HG02571 (cell line): ENCODE results near the gene PCYOX1L.

Experiments
- ATAC-seq: cut with Tn5 transposase; IDR thresholded peaks from one replicate; pipeline ENCODE4 v1.9.1; 2021; ENCODE audit warnings: mild to moderate bottlenecking, moderate library complexity; ENCODE audit not compliant: unreplicated experiment

The PCYOX1L gene

DNA sequence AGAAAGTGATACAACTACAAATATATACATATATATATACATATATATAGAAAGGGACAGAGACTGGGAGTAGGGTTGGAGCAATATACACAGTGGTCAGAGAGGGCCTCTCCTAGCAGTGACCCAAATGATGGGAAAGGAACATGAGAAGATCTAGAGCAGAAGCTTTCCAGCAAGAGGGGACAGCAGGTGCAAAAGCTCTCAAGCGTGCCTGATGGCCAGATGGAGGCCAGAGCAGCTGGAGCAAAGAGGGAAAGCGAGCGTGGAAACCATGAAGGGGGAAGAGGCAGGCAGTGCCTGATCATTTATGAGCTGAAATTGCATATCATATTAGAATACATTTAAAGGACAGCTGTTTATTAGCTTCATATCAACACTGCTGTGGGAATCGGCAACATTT lies 20.1 kb upstream of the PCYOX1L start:
- ATAC-seq: no peak

DNA sequence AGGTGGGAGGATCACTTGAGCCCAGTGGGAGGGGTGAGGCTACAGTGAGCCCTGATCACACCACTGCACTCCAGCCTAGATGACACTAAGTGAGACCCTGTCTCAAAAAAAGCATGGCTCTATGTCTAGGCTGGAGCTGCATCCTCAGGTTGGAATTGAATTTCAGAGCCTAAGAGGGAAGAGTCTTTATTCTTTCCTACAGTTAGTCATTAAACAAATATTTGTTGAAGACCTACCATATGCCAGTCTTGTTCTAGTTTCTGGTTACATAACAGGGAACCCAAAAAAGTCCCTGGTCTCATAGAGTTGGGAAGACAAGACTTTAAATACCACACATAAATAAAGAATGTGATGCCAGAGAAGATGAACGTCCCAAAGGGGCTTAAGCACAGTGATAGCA lies 19.5 kb upstream of the PCYOX1L start:
- no peak for ATAC-seq

DNA sequence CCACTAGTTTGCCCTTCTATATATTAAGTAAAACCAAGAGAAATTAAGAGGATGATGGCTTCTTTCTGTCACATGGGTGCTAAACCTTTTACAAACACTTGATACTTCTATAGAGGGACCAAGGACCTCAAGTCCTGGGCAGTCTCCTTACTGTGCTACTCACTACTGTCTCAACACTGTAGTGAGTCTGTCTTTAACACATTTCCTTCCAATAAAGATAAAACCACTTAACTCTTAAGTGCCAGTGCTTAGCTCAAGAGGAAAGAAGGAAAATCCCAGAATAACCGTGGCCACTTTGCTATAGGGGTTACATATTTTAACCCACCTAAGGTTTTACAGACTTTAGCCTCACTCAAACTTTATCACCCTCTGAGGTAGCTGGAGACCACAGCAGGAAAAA lies 16.9 kb upstream of the PCYOX1L start:
- no peak for ATAC-seq

DNA sequence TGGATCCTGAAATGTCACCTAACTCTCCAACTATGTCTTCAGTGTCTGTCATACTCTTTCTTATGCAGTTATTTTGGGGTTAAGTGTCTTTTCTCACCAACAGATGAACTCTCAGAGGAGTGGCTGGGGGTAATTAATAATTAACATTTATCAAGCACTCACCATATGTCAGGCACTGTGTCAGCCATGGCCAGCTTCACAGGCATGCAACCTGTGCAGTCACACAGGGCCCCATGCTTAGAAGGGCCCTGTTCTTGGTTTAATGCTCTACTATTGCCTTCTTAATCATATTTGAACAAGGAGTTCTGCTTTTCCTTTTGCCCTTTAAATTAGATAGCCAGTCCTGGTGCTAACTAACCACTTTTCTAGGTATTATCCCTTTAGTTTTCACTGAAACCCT lies 16.0 kb upstream of the PCYOX1L start:
- ATAC-seq: no peak

DNA sequence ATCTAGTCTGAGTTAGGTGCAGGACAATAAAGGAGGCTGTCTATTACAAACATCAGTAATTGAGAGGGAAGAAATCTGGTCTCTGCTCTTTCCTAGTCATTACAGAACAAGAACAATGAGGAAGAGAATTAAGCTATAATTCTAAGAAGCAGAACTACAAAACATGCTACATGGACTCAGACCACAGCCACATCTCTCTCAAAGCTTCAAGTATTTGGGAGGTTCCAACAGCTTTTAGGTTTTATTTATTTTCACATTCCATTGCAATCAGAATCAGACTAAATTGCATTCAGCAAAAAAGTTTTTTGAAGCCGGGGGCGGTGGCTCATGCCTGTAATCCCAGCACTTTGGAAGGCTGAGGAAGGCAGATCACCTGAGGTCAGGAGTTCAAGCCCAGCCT lies 13.7 kb upstream of the PCYOX1L start:
- no peak for ATAC-seq

DNA sequence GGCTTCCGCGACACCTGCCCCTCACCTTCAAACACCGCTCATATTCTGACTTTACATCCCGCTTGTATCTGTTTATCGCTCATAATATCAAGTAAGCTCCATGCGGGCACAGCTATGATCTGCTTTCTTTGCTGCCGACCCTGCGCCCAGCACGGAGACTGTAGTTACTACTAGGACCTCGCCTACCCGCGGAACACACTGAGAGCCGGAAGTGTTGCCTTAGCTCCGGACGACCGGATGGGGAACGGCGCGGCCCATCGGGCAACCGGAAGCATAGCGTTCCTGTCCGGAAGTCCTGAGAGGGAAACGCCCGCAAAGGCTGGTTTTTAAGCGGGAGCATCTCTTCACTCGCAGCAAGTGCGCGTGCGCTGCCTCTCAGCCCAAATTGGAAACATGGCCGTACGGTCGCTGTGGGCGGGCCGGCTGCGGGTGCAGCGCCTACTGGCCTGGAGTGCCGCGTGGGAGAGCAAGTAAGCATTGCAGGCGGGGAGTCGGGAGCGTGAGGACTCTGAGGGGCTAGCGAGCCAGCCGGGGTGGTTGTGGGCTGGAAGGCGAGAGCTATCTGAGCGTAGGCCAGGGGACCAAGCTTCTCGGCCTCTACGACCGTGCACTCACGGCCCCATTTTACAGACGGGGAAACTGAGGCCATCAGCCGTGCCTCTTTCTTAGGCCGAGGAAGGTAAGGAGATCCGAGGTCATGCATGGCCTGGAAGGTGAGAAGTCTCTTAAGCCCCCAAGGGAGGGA lies 12.5 kb upstream of the PCYOX1L start, which contains the start of gene GRPEL2:
TSS of gene GRPEL2 (plus strand) at position 353 of the 745 bp plus-strand sequence. CDS start at position 394, 41 bp downstream.
- ATAC-seq: peak; percentile 97

DNA sequence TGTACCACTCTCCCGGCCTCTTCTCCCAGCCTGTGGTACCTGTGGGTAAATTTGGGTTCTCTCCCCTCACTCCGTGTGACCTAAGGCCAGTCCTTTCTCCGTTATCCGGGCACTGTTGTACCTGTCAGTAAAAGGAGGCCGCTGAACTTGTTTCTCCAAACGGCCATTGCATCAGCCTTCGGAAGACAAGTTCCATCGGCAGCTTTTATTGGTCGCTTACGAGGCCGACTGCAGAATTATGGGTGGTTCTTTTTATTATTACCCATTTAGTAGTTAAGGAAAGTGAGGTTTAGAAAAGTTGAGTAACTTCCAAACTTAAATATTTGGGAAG lies 12.0 kb upstream of the PCYOX1L start:
- ATAC-seq: peak; percentile 4

DNA sequence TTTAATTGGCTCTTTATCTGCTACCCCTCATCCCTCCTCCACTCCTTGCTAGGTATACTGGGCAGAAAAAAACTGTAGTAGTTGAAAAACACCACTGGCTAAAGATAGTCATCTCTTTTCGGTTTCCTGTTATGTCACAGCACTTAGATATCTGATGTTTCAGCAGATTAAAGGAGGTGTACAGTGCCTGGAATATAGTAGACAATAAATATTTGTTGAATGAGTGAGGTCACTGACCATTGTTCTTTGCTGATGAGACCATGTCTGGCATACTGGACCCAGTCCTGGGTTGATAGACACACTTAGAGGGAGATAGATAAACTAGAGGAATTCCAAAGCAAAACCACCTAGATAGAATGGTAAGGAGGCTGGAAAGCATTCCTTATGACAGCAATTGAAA lies 9.3 kb upstream of the PCYOX1L start:
- ATAC-seq: no peak

DNA sequence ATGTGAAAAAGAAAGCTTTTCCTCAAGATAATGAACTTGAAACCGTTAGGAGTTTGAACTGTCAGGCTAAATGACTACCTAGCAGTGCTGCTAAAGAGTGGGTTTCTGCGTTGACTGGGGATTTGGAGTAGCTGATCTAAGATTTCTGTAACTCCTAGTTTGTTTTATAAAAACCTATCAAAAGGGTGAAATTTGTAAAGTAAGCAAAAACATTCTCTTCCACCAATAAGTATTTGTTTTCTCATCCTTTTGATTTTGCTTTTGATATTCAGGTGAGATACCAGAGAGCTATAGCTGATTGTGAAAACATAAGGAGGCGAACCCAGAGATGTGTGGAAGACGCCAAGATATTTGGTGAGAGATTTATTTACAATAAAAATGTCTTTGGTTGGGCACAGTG lies 8.5 kb upstream of the PCYOX1L start:
- ATAC-seq: no peak

DNA sequence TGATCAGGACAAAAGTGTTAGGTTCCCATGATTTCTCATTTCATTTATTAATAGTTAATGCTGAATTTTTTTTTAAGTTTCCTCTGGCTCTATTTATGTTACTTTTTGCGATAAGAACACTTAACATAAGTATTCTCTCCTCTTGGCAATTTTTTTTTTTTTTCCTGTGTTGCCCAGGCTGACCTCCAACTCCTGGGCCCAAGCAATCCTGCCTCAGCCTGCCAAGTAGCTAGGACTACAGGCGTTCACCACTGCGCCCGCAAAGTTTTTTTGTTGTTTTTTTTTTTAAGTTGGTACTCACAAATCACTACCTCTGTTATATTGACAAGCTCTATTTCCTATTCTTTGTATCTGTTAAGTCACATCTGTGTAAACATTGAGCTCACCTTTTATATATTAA lies 5.7 kb upstream of the PCYOX1L start:
- no peak for ATAC-seq

DNA sequence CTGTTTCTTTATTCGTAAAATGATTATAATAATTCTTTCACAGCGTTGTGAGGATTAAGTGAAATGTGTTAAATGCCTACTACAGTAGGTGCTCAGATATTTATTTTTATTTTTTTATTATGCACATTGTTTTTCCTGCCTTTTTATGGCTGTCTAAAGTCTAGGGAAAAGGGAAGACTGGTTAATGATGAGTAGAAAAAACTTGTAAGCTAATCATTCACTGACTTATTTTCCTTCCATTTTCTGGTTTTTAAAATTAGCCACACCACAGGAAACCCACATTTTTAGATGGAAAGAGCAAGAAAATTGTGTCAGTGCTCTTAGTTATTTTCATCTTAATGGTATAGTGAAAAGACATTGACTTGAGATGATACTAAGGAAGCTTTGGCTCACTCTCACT lies 3.9 kb upstream of the PCYOX1L start:
- ATAC-seq: no peak

DNA sequence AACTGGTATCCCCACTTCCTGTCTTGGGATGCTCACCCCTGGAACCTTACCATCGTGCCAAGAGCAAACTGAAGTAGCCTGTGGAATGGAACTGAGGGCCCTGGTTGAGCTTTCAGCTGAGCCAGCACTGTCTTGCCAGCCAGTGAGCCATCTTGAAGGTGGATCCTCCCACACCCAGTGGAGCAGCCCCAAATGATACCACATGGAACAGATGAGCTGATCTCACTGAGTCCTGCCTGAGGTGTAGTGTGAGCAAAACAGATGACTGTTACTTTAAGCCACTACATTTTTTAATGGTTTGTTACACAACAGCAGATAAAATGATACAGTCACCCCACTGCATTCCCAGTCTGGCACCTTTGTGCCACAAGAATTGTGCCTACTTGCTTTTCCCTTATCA lies 2.2 kb upstream of the PCYOX1L start:
- ATAC-seq: no peak

DNA sequence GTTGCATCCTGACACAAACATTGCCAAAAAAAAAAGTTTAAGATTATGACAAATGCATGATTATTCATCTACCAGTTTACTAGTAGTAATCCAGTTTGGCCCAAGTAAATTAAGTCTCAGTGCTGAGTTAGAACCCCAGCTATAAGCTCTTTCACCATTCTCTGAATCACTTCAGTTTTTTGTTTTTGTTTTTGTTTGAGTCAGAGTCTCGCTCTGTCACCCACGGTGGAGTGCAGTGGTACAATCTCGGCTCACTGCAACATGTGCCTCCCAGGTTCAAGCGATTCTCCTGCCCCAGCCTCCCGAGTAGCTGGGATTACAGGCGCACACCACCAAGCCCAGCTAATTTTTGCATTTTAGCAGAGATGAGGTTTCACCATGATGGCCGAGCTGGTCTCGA lies 1.5 kb upstream of the PCYOX1L start:
- no peak for ATAC-seq

DNA sequence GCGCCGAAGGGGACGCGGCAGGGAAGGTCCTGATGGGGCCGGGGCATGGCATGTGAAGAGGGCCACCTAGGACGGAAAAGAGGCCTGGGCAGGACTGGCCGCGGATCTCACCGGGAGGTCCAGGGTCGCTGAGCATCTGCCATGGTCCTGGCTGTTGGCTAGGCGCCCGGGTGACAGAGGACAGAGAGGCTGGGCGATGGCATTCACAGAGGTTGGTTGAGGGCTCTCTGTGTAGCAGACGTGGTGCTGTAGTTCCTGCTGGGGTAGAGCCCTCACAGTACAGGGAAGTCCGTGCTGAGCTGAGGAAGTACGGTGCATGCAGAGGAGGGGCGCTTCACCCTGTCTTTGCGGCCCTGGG lies 427 bp downstream of the PCYOX1L start:
- ATAC-seq: peak; percentile 8

DNA sequence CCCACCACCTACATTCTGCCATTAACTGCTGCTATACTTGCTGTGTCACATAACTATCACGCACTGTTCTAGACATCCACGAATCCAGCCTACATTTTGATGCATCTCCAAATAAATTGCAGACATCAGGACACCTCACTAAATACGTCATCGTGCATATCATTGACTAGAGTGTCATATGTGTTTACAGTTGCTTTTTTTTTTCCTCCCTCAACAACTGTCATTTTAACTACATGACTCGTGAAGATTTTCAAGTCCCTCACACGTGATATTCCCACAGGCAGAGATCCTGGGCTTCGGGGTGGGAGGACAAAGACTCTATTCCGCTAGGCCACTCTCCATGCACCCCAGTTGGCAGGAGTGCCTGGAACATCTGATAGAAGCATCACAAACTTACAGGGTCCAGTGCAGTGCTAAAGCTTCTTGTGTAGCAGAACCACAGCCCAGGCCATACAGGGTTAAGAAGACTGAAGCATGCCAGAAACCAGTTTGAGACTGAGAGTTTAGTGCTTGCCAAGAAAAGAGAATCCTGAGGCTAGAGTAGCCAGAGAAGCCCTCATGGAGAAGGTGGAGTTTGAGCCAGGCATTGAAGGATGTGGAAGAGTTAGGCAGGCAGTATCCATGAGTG lies 1.1 kb downstream of the PCYOX1L start:
- ATAC-seq: no peak

DNA sequence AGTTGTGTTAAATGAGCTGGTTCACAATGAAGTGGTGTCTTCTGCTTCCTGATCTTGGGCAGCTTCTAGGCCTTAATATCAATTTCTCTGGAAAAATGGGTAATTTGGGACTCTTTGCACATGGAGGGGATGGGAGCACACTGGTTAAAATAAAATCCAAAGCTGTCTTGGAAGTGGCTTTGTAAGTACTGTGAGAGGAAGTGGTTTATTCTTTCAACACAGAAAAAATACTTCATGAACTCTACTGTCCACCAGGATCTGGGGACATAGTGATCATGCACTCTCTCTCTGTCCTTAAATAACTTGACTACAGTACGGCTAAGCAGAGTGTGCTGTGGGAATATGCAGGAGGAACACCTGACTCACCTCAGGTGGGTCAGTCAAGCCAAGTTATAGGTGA lies 2.4 kb downstream of the PCYOX1L start:
- no peak for ATAC-seq

DNA sequence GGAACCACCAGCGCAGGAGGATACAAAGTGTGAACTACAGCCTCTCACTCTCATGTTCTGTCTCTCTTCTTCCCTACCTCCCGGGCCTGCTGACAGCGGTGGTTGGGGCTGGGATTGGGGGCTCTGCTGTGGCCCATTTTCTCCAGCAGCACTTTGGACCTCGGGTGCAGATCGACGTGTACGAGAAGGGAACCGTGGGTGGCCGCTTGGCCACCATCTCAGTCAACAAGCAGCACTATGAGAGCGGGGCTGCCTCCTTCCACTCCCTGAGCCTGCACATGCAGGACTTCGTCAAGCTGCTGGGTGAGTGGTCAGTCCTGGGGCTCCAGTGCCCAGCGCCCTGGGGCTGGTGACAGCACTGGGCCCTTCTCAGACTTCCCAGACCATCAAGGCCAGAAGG lies 4.7 kb downstream of the PCYOX1L start:
- ATAC-seq: no peak

DNA sequence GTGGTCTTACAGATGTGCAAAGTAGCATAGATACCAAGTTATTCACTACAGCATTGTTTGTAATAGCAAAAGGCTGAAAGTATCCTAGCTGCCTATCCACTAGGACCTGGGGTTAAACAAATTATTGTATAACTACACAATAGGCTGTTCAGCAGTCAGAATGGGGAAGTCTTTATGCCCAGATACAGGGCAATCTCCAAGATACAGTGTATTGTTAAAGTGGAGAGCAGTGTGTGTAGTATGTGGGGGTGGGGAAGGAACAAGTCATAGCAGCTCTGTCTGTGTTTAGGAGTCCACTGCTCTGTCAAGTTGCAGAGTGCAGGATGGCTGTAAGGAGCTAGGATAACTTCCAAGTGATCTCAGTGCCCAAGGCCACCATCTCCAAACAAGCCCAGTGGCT lies 5.5 kb downstream of the PCYOX1L start:
- no peak for ATAC-seq

DNA sequence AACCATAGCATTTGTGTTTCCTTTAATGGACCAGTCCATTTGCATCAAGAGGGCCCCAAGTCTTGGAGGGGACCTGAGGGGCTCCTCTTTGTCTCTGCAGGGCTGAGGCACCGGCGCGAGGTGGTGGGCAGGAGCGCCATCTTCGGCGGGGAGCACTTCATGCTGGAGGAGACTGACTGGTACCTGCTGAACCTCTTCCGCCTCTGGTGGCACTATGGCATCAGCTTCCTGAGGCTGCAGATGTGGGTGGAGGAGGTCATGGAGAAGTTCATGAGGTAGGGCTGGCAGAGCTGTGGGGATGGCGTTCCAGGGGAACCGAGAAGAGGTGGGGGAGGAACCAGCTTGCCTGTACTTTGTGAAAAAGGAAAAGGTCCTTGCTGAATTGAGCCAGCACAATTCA lies 6.1 kb downstream of the PCYOX1L start:
- no peak for ATAC-seq

DNA sequence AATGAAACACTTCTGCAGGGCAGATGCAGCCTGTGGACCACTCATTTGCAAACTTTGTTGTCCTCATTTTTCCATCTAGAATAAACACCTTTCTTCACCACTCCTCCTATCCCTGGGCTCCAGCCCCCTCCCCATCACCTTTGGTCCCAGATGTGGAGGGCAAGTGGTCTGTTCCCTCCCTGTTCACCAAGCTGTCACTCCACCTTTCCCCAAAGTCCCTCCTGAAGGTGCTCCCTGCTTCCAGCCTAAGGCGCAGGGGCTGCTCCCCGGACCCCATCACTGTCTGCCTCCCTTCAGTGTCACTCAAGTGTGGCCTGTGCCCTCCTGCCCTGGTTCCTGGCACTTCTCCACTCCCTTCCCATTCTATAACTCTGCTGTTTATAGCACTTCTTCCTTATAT lies 6.9 kb downstream of the PCYOX1L start:
- ATAC-seq: no peak

DNA sequence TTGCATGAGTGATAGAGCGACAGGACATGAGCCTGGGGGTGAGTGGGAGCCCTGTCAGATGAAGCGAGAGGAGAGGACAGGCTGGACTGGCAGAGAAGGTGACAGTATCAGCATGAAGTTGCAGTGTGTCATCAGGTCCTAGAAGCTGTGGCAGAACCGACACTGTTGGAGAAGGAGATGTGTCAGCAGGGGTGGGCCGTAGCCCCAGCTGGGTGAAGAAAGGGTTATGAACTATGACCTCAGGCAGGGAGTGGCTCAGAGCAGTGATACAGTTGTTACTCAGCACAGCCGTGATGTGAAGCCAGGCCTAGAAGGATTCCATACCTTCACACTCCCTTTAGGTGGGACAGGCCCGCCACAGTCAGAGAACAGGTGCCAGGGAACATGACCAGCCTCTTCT lies 7.6 kb downstream of the PCYOX1L start:
- ATAC-seq: no peak

DNA sequence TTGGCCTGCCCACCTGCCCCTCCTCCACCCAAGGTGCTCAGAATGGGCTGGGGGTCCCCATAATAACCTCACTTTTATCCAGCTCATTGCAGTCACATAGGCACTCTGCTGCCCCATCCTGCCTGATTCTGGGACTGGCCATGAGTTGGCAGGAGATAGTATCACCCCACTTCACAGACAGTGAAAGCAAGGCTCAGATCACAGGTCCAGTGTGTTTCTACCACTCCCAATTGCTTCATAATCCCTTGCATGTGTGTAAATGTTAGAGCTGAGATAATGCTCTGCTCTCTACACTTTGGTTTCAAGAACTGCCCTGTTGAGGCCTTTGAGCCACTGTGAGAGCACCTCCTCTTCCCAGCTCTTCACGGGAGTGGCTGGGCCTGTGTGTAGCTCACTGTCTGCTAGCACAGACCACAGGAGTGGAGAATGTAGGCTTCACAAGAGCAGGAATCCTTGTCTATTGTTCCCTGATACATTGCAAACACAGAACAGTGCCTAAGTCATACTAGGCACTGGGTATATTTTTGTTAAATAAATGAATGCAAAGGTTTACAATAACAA lies 8.4 kb downstream of the PCYOX1L start:
- no peak for ATAC-seq
